HG03066 (cell line): Measurements from ENCODE around the gene SRSF10.
A peak's percentile ranks its signal among the peaks of the same experiment; 100 is the strongest.
"Not testable (repeated sequence)": the region's sequence is repeated elsewhere in the genome, so short reads cannot be mapped to it uniquely, and the experiment has no call there.

ENCODE experiments used
- ATAC-seq: cut with Tn5 transposase; IDR thresholded peaks from one replicate; pipeline ENCODE4 v1.9.1; 2021; ENCODE audit warnings: low read depth; ENCODE audit not compliant: unreplicated experiment

Gene SRSF10

GRCh38 chr1:23979881-23980727 lies at the start of gene SRSF10:
TSS of gene SRSF10 (minus strand) at chr1:23980327. CDS start at chr1:23980255, 72 bp downstream.
- peak; percentile 84 for ATAC-seq

- no peak for ATAC-seq
Observed at GRCh38 chr1:24027838-24028468, 47.8 kb upstream of the SRSF10 start.

- no peak for ATAC-seq
Observed at GRCh38 chr1:24022581-24023361, 42.6 kb upstream of the SRSF10 start.

GRCh38 chr1:24021403-24022266 lies 41.5 kb upstream of the SRSF10 start:
- no peak for ATAC-seq

- ATAC-seq, result no peak
Observed at GRCh38 chr1:24020470-24020869, 40.3 kb upstream of the SRSF10 start.

- no peak for ATAC-seq
Observed at GRCh38 chr1:24020025-24020424, 39.9 kb upstream of the SRSF10 start.

GRCh38 chr1:24018611-24019580 lies 38.8 kb upstream of the SRSF10 start:
- ATAC-seq, result no peak

GRCh38 chr1:24015221-24016210 lies 35.4 kb upstream of the SRSF10 start:
- no peak for ATAC-seq

- ATAC-seq, result not testable (repeated sequence)
Observed at GRCh38 chr1:24012878-24013277, 32.8 kb upstream of the SRSF10 start.

GRCh38 chr1:24010650-24011049 lies 30.5 kb upstream of the SRSF10 start:
- no peak for ATAC-seq

- ATAC-seq, result no peak
Observed at GRCh38 chr1:24009406-24009805, 29.3 kb upstream of the SRSF10 start.

GRCh38 chr1:24008574-24009184 lies 28.6 kb upstream of the SRSF10 start:
- not testable (repeated sequence) for ATAC-seq

GRCh38 chr1:24007079-24007478 lies 27.0 kb upstream of the SRSF10 start:
- no peak for ATAC-seq

GRCh38 chr1:24005163-24005562 lies 25.0 kb upstream of the SRSF10 start:
- no peak for ATAC-seq

GRCh38 chr1:24004132-24004531 lies 24.0 kb upstream of the SRSF10 start:
- no peak for ATAC-seq

- no peak for ATAC-seq
Observed at GRCh38 chr1:24003331-24003972, 23.3 kb upstream of the SRSF10 start.

- no peak for ATAC-seq
Observed at GRCh38 chr1:24002695-24003094, 22.6 kb upstream of the SRSF10 start.
